Central memory CD8-positive, alpha-beta T cell (primary cell): Measurements from ENCODE around the gene NINJ1.
A peak's percentile ranks its signal among the peaks of the same experiment; 100 is the strongest.

ENCODE experiments used
- ATAC-seq: fragments of 150-1000 bp; cut with Tn5 transposase; replicated peaks from 2 replicates; pipeline ENCODE4 v1.10.0; 2022; ENCODE audit warnings: mild to moderate bottlenecking, moderate FRiP score, moderate number of reproducible peaks; ENCODE audit not compliant: poor library complexity, severe bottlenecking; ENCODE audit errors: extremely low read depth
- DNase-seq, 2 donors: peaks; one replicate each; pipeline ENCODE4 v3.0.0; 2021; ENCODE audit warnings: low spot score in 2 of 2
- H3K27ac Mint-ChIP-seq: one replicate; pipeline ENCODE4 v1.8.0; 2022; ENCODE audit warnings: low read depth, mild to moderate bottlenecking, moderate library complexity, mixed read lengths
- H3K27me3 Mint-ChIP-seq: one replicate; pipeline ENCODE4 v1.8.0; 2022; ENCODE audit warnings: mixed read lengths
- H3K36me3 Mint-ChIP-seq: one replicate; pipeline ENCODE4 v1.8.0; 2022; ENCODE audit warnings: mild to moderate bottlenecking, moderate library complexity, mixed read lengths; ENCODE audit not compliant: insufficient read depth
- H3K4me1 Mint-ChIP-seq: one replicate; pipeline ENCODE4 v1.8.0; 2022; ENCODE audit warnings: mixed read lengths
- H3K4me3 Mint-ChIP-seq: one replicate; pipeline ENCODE4 v1.8.0; 2022; ENCODE audit warnings: mild to moderate bottlenecking, moderate library complexity, mixed read lengths
- H3K9me3 Mint-ChIP-seq: one replicate; pipeline ENCODE4 v1.8.0; 2022; ENCODE audit warnings: mixed read lengths

NINJ1 gene

DNA sequence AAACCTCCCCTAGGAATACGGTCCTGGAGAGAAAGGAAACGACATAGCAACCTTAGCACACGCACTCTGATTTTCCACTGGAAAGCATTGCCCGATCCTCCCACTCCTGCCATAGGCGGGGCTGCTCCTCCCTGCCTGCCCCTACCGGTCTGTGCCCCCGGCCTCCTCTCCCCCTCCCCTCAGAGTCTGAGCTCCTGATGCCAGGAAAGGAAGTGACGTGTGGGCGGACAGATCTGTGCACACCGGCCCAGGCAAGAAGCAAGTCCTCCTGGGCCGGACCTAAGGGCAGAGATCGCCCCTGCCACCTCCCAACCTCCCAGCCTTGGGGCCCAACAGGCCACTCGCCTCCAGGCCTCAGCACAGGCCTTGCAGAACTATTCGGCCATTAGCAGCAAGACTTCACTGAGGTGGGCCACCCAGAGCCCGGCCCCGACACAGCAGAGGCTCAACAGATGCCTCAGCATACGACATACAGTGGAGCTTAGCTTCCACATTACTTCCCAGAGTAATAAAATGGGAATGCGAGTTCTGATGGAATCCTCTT lies 7.2 kb downstream of the NINJ1 start:
- DNase-seq (no peak), ATAC-seq (no peak)
- no peaks in the 10 kb centered on the region for H3K9me3 Mint-ChIP-seq
- peak overlapping the region; percentile 91 for H3K27ac Mint-ChIP-seq
- H3K4me3 Mint-ChIP-seq: peak overlapping the region; percentile 66
- peaks cover 48% of the 10 kb centered on the region for H3K4me1 Mint-ChIP-seq
- peaks cover 43% of the 10 kb centered on the region for H3K36me3 Mint-ChIP-seq
- no peaks in the 10 kb centered on the region for H3K27me3 Mint-ChIP-seq

DNA sequence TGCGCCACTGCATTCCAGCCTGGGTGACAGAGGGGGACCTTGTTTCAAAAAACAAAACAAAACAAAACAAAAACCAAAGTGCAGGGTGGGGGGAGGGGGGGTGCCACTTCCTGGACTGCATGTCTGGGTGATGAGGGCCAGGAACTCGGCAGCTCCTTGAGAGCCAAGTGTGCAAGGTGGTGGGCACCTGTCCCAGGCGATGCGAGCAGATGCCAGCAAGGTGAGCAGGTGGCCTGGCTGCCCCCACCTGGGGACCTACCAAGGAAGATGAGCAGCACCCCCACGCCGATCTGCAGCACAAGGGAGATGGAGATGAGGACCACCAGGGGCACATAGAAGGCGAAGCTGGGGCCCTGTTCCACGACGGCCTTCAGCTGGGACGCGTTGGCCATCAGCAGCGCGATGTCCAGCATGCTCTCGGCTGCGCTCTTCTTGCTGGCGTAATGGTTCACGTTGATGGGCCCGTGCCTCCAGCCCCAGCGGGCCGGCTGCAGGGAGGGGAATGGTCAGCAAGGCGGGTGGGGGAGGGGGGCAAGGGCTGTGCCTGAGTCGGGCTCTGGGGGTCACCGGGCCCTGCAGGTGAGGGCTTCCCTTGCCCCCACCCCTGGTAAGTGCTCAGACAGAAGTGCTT lies 7.8 kb downstream of the NINJ1 start:
- H3K27ac Mint-ChIP-seq: peak overlapping the region; percentile 91
- ATAC-seq (peak; percentile 62), DNase-seq (no peak)
- peaks cover 47% of the 10 kb centered on the region for H3K4me1 Mint-ChIP-seq
- H3K9me3 Mint-ChIP-seq: no peaks in the 10 kb centered on the region
- peaks cover 45% of the 10 kb centered on the region for H3K36me3 Mint-ChIP-seq
- H3K27me3 Mint-ChIP-seq: no peaks in the 10 kb centered on the region
- peak overlapping the region; percentile 66 for H3K4me3 Mint-ChIP-seq

DNA sequence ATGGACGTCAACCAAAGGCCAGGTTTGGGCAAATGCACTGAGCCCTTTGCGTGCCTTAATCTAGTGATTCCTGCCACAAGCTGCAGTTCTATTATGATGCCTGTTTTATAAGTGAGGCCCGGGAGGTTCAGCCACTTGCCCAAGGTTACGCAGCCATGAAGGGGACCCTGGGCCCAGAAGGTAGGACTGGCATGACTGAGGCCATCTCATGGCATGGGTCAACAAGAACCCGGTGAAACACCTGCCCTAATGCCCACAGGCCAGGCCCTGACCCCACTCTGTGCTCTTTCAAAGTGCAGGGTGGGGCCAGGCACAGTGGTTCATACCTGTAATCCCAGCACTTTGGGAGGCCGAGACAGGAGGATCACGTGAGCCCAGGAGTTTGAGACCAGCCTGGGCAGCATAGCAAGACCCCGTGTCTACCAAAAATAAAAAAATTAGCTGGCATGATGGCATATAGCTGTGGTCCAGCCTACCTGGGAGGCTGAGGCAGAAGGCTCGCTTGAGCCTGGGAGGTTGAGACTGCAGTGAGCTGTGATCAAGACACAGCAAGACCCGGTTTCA lies 8.6 kb downstream of the NINJ1 start:
- Mint-ChIP-seq H3K4me1 (peaks cover 41% of the 10 kb centered on the region), H3K36me3 (peaks cover 45% of the 10 kb centered on the region), H3K9me3 (no peaks in the 10 kb centered on the region), H3K27me3 (no peaks in the 10 kb centered on the region), H3K4me3 (peak overlapping the region; percentile 66), H3K27ac (peak overlapping the region; percentile 91)
- no peak for DNase-seq
- ATAC-seq: no peak

DNA sequence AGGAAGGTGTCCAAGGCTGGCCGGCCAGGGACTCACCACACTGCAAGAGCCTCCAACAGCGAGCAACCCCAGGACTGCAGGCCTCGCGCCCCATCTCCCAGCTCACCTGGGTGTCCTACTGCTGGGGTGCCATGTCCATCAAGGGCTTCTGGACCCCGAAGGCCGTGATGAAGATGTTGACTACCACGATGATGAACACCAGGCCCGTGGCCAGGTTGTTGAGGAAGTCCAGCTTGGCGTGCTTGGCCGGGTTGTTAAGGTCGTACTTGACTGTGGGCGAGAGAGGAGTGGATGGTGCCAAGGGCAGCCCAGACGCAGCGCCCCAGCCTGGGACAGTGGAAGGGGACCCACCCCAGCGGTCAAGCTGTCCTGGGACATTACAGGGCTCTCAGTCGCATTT lies 9.3 kb downstream of the NINJ1 start:
- peak overlapping the region; percentile 7 for H3K4me3 Mint-ChIP-seq
- no peak for ATAC-seq

DNA sequence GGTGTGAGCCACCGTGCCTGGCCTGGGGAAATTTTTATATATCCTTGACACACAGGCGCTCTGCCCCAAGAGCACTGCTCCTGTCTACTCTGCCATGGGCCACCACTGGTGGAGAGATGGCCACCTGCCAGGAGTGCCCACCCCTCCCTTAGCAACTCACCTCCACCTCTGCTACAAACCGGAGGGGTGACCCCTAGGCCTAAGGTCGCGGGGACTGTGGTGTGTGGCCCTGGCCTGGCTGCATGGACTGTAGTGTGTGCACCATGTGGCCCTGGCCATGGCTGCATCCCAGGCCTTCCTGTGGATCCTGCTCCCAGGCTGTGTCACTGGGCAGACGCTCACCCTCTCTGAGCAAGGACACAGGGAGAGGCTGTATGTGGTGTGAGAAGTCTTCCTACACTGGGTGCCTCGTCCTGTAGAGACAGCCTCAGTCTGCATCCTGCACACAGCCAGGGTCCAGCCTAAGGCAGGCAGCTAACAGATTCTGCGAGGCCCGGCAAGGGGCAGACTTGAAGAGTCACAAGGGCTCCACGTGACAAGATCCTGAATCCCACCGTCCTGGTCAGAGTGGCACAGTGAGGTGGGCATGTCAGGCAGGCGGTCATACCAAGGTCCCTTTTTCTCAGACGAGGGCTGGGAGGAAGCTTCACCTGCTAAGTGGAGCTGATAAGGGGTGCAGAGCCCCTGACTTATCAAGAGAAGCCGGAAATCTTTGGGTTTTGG lies 10.3 kb downstream of the NINJ1 start:
- Mint-ChIP-seq H3K27ac (peak overlapping the region; percentile 69), H3K4me3 (no peak overlapping the region), H3K36me3 (peaks cover 54% of the 10 kb centered on the region), H3K4me1 (peaks cover 49% of the 10 kb centered on the region), H3K9me3 (no peaks in the 10 kb centered on the region), H3K27me3 (no peaks in the 10 kb centered on the region)
- no peak for DNase-seq
- no peak for ATAC-seq

More for the DNA sequence above, 9.3 kb downstream of the NINJ1 start:
- H3K9me3 Mint-ChIP-seq: no peaks in the 10 kb centered on the region
- no peaks in the 10 kb centered on the region for H3K27me3 Mint-ChIP-seq
- H3K27ac Mint-ChIP-seq: peak overlapping the region; percentile 69
- no peak for DNase-seq
- H3K4me1 Mint-ChIP-seq: peaks cover 44% of the 10 kb centered on the region
- peaks cover 49% of the 10 kb centered on the region for H3K36me3 Mint-ChIP-seq

DNA sequence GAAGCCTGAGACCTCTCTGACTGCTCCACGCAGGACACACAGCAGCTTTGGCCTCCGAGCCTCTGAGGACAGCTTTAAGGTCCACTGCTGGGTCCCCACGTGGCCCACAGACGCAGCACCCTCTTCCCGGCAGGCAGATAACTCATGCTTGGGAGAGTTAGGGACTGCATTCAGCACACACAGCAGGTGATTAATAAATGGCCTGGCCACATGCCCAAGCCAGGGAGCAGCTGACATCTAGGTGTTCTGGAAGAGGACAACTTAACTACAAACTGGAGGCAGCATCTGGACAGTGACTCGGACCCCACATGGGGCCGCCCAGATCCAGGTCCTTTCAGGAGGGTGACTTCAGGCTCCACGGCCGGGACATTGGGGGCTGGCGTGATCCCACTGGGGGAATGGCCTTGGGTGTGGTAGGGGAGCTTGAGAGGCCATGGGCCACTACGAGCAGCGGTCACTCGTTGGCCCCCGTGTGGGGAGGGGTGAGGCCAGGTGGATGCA lies 11.3 kb downstream of the NINJ1 start:
- Mint-ChIP-seq H3K27me3 (no peaks in the 10 kb centered on the region), H3K4me3 (no peak overlapping the region), H3K9me3 (no peaks in the 10 kb centered on the region), H3K36me3 (peaks cover 54% of the 10 kb centered on the region), H3K4me1 (peaks cover 44% of the 10 kb centered on the region), H3K27ac (peak overlapping the region; percentile 54)
- ATAC-seq: no peak
- no peak for DNase-seq

DNA sequence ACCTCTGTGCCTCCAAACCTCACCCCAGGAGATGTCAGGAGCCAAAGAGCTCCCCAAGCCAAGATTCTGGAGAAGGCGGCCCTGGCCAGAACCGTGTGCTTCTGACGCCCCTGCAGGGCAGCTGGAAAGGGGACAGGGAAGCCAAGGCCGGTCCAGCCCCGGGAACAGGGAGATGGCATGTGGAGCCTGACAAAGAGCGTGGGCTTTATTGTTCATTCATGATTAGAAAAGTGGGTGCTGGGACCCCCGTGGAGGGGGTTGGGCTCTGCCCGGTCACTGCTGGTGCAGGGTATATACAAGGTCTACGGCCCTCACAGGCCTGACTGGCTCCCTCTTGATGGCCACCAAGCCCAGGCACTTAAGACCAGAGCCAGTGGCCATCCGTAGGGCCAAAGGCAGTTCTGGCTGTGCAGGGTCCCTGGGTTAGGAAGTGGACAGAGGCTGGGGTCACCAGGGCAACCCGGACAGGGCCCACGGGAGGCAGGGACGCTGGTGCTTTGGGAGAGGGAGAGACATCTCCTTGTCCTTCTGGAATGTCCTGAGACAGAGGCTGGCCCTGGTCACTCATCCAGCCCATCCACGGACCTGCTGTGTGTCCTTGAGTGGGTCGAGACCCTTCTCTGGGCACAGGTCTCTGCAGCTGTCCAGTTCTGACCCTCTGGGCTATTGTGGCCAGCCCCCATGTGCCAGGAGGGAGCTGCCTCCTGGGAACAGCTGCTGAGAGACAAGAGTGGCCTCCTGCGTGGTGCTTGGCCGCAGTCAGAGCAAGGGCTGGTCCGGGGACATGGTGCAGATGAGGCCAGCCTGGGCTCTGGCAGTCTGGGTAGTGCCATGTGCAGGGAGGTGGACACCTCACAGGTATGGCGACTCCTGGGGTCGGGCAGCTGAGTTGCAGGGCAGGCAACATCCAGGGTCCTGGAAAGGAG lies 12.5 kb downstream of the NINJ1 start:
- H3K27ac Mint-ChIP-seq: no peak overlapping the region
- H3K27me3 Mint-ChIP-seq: no peaks in the 10 kb centered on the region
- no peaks in the 10 kb centered on the region for H3K9me3 Mint-ChIP-seq
- peaks cover 48% of the 10 kb centered on the region for H3K36me3 Mint-ChIP-seq
- no peak overlapping the region for H3K4me3 Mint-ChIP-seq
- ATAC-seq (no peak), DNase-seq (no peak)
- H3K4me1 Mint-ChIP-seq: peaks cover 34% of the 10 kb centered on the region

DNA sequence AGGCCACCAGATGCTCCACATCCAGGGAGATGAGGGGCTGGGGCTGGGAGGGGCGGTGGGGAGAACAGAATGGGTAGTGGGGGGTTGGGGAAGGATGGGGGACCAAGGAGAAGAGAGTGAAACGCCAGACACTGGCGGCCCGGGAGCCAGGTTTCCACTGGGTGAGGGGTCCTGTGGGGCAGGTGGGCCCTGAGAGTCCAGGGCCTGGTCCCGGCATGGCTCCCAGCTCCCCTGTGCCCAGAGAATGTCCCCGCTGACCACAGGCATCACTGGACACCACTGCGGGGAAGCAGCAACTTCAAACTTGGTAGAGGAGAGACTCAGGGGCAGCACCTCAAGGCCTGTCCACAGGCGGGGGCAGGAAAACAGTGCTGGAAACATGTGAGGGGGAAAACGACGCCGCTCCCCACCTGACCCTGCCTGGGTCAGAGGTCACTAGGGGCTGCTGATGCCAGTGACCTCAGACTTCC lies 13.2 kb downstream of the NINJ1 start:
- H3K4me3 Mint-ChIP-seq: no peak overlapping the region
- DNase-seq (no peak), ATAC-seq (no peak)
- peaks cover 27% of the 10 kb centered on the region for H3K4me1 Mint-ChIP-seq
- no peaks in the 10 kb centered on the region for H3K27me3 Mint-ChIP-seq
- peak overlapping the region; percentile 82 for H3K27ac Mint-ChIP-seq
- H3K9me3 Mint-ChIP-seq: no peaks in the 10 kb centered on the region
- H3K36me3 Mint-ChIP-seq: peaks cover 45% of the 10 kb centered on the region

DNA sequence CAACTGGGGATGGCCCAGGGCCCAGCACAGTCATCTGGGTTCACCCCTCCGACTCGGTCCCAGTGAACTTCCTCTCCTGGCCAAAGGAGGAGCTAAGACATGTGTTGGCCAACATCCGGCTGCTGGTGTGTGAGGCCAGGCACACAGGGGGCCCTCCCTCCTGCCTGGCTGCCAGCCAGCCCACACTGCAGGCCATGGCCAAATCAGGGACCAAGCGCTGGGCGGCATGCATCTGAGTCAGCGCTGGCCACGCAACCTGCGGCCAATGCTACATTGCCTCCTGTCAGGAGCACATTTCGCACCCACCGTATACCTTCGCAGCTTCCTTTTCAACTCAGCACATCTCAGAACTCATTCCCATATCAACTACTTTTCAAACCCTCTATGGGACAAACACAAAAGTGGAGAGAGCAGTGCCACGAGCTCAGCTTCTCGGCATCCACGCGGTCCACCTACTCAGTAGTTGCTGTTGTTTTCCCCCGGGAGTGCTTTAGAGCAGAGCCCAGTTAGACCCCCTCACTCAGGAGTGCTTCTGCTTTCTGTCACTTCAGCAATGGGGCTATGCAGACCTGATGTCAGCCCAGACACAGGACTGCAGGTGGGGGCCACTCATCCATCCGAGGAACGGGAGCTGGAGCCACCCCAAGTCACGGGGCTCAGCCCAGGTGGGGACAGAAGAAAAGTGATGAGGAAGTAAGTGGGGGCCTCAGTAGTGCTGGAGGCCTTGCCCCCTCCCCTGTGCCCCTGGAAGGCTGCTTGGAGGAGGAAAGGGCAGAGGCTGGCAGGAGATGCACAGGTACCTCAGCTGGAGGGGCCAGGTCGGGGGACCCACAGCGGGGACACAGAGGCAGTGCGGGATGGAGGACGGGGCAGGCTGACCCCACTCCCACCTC lies 13.9 kb downstream of the NINJ1 start:
- Mint-ChIP-seq H3K9me3 (no peaks in the 10 kb centered on the region), H3K4me3 (peak overlapping the region; percentile 10), H3K27me3 (no peaks in the 10 kb centered on the region), H3K36me3 (peaks cover 41% of the 10 kb centered on the region), H3K4me1 (peaks cover 25% of the 10 kb centered on the region), H3K27ac (peak overlapping the region; percentile 82)
- DNase-seq (no peak), ATAC-seq (peak; percentile 69)

DNA sequence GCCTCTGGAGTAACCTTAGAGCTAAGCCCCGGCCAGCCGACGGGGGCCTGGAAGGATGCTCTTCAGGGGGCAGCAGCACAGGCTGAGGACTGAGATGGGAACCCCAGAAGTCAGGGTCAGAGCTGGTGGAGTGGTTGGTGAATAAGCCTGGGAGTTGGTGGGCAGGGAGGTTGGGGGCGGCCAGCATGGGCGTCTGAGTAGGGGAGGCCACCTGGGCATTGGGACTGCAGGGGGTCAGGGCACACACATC lies 14.4 kb downstream of the NINJ1 start:
- peak overlapping the region; percentile 10 for H3K4me3 Mint-ChIP-seq
- ATAC-seq (no peak), DNase-seq (no peak)
- no peaks in the 10 kb centered on the region for H3K9me3 Mint-ChIP-seq
- peak overlapping the region; percentile 82 for H3K27ac Mint-ChIP-seq
- peaks cover 41% of the 10 kb centered on the region for H3K36me3 Mint-ChIP-seq
- no peaks in the 10 kb centered on the region for H3K27me3 Mint-ChIP-seq
- peaks cover 30% of the 10 kb centered on the region for H3K4me1 Mint-ChIP-seq

DNA sequence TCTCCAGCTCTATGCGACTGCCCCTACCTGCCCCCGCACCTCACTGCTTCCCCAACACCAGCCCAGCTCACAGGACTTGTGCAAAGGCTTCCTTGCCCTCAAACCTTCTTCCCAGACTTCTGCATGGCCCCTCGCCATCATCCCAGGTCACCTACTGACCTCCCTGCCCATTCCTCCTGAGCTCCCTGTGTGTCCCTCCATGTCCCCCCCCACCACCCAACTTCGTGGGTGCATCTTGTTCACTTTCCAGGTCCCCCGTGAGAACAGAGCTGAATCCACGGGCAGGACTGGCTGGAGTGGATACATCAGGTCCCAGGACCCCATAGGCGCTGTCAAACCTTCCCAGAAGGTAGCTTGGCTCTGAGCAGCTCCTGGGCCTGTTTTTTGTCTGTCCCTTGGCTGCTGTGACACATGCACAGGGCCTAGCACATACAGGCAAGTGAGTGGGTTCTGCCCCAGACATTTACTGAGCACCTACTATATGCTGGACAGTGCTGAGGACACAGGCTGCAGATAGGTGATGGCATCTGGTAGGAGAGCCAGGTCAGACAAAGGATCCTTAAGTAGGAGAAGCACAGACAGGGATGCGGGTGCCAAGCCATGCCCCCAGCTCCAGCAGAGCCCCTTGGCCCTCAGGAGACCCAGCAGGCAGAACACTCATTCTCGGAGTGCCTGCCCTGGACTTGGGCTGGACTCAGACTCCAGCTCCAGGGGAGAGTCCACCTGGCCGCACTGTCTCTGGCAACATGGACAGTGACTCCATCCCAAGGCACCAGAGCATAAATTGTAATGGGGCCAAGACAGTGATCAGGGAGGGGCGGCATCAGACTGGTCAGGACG lies 15.0 kb downstream of the NINJ1 start:
- peaks cover 31% of the 10 kb centered on the region for H3K4me1 Mint-ChIP-seq
- ATAC-seq: no peak
- no peaks in the 10 kb centered on the region for H3K9me3 Mint-ChIP-seq
- no peak for DNase-seq
- H3K4me3 Mint-ChIP-seq: peak overlapping the region; percentile 10
- H3K36me3 Mint-ChIP-seq: peaks cover 42% of the 10 kb centered on the region
- H3K27ac Mint-ChIP-seq: peak overlapping the region; percentile 82
- no peaks in the 10 kb centered on the region for H3K27me3 Mint-ChIP-seq
